Measurements from ENCODE around the gene MRPL33.

MRPL33 gene

GRCh38 chr2:27779417-27780055 is 8.0 kb downstream of the MRPL33 start:
- DNase-seq, result no peak

GRCh38 chr2:27781496-27781895 is 10.0 kb downstream of the MRPL33 start:
- DNase-seq, result no peak

- no peak for DNase-seq
These were observed 11.2 kb downstream of the MRPL33 start for GRCh38 chr2:27782701-27783100.

- no peak for DNase-seq
These were observed 19.3 kb downstream of the MRPL33 start for GRCh38 chr2:27790796-27791195.

- no peak for DNase-seq
These were observed 21.2 kb downstream of the MRPL33 start for GRCh38 chr2:27792759-27793158.

- no peak for DNase-seq
These were observed 23.7 kb downstream of the MRPL33 start for GRCh38 chr2:27795093-27795834.

- DNase-seq, result no peak
These were observed 24.4 kb downstream of the MRPL33 start for GRCh38 chr2:27795868-27796277.

- no peak for DNase-seq
These were observed 25.6 kb downstream of the MRPL33 start for GRCh38 chr2:27796791-27797765.

- DNase-seq, result no peak
These were observed 26.3 kb downstream of the MRPL33 start for GRCh38 chr2:27797841-27798240.

GRCh38 chr2:27798486-27798885 is 27.0 kb downstream of the MRPL33 start:
- DNase-seq, result no peak

GRCh38 chr2:27798948-27799645 is 27.6 kb downstream of the MRPL33 start:
- DNase-seq, result no peak

- no peak for DNase-seq
These were observed 28.1 kb downstream of the MRPL33 start for GRCh38 chr2:27799646-27800010.

GRCh38 chr2:27800856-27801255 is 29.3 kb downstream of the MRPL33 start:
- DNase-seq, result no peak

- no peak for DNase-seq
These were observed 31.0 kb downstream of the MRPL33 start for GRCh38 chr2:27802547-27802946.

GRCh38 chr2:27803046-27803445 is 31.5 kb downstream of the MRPL33 start:
- no peak for DNase-seq

- DNase-seq, result no peak
These were observed 32.6 kb downstream of the MRPL33 start for GRCh38 chr2:27804146-27804545.

GRCh38 chr2:27805180-27805579 is 33.7 kb downstream of the MRPL33 start:
- no peak for DNase-seq

GRCh38 chr2:27806311-27807059 is 35.0 kb downstream of the MRPL33 start:
- no peak for DNase-seq

GRCh38 chr2:27807476-27807875 is 36.0 kb downstream of the MRPL33 start:
- DNase-seq, result no peak

- DNase-seq, result no peak
These were observed 36.9 kb downstream of the MRPL33 start for GRCh38 chr2:27808418-27808817.

- no peak for DNase-seq
These were observed 37.5 kb downstream of the MRPL33 start for GRCh38 chr2:27808984-27809383.

GRCh38 chr2:27809761-27810241 is 38.3 kb downstream of the MRPL33 start:
- DNase-seq, result no peak
